Astrocyte (in vitro differentiated cells and primary cell): Measurements from ENCODE around the gene MPEG1.

ENCODE experiments used
- EZH2 ChIP-seq: IDR thresholded peaks from 2 replicates; pipeline ENCODE4 v1.6.1; 2012; ENCODE audit warnings: mild to moderate bottlenecking, low read length, inconsistent platforms; ENCODE audit not compliant: insufficient read depth
- TF ChIP-seq, protein P1 (sequence below): IDR thresholded peaks from 2 replicates; pipeline ENCODE4 v1.5.1; 2011; ENCODE audit warnings: low read depth, mild to moderate bottlenecking, inconsistent platforms, low read length, moderate library complexity; ENCODE audit not compliant: insufficient read depth

DNA sequence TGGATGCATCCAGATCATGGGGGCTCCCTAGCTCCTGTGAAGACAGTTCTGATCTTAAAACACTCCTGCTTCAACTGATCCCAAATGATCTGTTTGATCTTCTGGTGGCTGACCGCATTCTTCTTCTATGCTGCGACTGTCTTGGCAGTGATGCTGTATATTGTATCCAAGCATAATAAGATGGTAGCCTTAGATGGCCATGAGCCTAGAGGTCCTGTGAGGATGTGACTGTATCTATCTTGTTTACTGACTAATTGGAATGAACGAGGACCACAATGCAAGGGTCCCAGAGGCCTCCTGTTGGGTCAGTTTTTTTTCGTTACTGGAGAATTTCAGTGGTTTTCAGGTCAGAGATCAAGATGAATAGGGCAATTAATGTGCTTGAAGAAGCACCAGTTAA, 7.1 kb upstream of the MPEG1 start:
- TF ChIP-seq, protein P1, sequence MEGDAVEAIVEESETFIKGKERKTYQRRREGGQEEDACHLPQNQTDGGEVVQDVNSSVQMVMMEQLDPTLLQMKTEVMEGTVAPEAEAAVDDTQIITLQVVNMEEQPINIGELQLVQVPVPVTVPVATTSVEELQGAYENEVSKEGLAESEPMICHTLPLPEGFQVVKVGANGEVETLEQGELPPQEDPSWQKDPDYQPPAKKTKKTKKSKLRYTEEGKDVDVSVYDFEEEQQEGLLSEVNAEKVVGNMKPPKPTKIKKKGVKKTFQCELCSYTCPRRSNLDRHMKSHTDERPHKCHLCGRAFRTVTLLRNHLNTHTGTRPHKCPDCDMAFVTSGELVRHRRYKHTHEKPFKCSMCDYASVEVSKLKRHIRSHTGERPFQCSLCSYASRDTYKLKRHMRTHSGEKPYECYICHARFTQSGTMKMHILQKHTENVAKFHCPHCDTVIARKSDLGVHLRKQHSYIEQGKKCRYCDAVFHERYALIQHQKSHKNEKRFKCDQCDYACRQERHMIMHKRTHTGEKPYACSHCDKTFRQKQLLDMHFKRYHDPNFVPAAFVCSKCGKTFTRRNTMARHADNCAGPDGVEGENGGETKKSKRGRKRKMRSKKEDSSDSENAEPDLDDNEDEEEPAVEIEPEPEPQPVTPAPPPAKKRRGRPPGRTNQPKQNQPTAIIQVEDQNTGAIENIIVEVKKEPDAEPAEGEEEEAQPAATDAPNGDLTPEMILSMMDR: no peak
- no peak for TF ChIP-seq EZH2
